ENCODE results near the gene ASB13.

The ASB13 gene

DNA sequence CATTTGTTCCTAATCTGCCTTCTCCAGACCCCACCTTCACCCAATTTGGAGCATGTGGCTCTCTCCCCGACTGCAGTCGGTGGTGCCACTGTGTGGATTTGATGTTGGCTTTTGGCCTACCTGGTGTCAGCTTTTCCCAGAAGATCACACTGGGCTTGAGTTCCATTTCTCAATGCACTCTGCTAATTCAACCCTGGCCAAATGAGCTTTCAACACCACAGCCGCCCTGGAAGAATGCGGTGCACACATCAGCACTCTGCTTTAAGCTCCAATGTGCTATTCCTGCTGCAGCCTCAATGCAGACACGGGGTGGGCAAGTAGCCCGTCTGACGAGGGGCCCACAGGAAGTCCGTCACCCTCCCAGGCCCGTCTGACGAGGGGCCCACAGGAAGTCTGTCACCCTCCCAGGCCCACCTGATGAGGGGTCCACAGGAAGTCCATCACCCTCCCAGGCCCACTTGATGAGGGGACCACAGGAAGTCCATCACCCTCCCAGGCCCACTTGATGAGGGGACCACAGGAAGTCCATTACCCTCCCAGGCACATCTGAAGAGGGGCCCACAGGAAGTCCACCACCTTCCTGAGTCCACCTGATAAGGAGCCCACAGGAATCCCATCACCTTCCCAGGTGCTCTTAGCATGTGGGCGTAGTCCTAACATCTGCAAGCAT is 64.4 kb downstream of the ASB13 start:
- no peak overlapping the region for H3K4me3 ChIP-seq (ENCODE audit: low read depth, low read length)
- DNase-seq (ENCODE audit: low read depth), result no peak
- in situ Hi-C loops (cut with HindIII; ENCODE audit: low sequenced_read_pairs), result no loop called here
- TF ChIP-seq, protein P1, sequence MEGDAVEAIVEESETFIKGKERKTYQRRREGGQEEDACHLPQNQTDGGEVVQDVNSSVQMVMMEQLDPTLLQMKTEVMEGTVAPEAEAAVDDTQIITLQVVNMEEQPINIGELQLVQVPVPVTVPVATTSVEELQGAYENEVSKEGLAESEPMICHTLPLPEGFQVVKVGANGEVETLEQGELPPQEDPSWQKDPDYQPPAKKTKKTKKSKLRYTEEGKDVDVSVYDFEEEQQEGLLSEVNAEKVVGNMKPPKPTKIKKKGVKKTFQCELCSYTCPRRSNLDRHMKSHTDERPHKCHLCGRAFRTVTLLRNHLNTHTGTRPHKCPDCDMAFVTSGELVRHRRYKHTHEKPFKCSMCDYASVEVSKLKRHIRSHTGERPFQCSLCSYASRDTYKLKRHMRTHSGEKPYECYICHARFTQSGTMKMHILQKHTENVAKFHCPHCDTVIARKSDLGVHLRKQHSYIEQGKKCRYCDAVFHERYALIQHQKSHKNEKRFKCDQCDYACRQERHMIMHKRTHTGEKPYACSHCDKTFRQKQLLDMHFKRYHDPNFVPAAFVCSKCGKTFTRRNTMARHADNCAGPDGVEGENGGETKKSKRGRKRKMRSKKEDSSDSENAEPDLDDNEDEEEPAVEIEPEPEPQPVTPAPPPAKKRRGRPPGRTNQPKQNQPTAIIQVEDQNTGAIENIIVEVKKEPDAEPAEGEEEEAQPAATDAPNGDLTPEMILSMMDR (IDR thresholded peaks at IDR 0.05; ENCODE audit: low read depth, low read length, missing control alignments), result no peak

DNA sequence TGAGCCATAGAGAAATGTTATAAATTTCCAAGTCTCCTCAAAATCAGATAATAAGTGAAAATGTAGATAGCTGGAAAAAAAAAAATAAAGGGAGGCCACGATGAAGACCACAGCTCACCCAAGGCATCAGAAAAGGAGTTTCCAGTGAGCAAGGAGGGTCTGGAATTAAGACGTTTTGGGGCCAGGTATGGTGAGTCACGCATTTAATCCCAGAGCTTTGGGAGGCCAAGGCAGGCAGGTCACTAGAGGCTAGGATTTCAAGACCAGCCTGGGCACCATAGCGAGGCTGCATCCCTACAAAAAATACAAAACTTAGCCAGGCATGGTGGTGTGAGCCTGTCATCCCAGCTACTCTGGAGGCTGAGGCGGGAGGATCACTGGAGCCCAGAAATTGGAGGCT is 65.5 kb downstream of the ASB13 start:
- no peak for DNase-seq (ENCODE audit: low read depth)
- no peak overlapping the region for H3K4me3 ChIP-seq (ENCODE audit: low read depth, low read length)
- in situ Hi-C loops (cut with HindIII; ENCODE audit: low sequenced_read_pairs), result no loop called here
- TF ChIP-seq, protein P1 (IDR thresholded peaks at IDR 0.05; ENCODE audit: low read depth, low read length, missing control alignments), result no peak

DNA sequence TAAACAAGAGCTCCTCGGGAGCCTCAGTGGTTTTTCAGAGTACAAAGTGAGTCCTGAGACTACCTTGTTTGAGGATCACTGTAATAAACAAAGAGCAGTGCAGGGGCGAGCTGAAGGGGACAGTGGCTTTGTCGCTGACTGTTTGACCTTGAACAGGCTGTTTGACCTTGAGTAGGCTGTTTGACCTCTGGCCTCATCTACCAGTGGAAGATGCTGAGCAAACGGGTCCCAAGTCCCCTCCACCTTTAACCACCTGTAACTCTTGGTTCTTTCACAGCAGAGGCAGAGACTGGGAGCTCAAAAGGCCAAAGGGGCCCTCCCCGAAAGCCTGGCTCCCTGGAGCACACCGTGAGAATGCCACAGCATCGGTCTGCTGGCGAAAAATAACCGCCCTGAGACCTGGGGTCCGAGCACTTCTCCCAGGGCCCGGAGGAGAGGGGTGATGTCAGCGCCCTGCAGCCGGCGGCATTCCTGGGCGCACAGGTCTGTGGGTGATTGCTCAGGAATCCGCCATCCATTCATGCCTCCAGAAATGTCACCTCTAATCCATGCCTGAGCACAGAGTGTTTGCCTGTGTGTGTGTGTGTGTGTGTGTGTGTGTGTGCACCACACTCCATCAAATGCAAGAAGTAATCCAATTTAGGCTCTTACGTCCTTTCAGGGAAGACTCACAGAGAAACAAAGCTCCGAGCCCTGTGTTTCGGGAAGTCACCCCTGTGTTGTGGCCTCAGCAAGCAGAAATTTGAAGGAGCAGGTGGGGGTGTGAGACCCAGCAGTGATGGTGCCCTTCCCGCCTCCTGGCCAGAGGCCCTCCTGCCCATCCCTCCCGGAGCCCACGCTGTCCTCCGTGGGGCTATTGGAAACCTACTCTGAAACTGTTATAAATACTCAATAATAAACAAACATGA is 66.5 kb downstream of the ASB13 start:
- TF ChIP-seq, protein P1 (IDR thresholded peaks at IDR 0.05; ENCODE audit: low read depth, low read length, missing control alignments), result no peak
- H3K4me3 ChIP-seq (ENCODE audit: low read depth, low read length), result no peak overlapping the region
- DNase-seq (ENCODE audit: low read depth), result no peak
- in situ Hi-C loops (cut with HindIII; ENCODE audit: low sequenced_read_pairs), result no loop called here

DNA sequence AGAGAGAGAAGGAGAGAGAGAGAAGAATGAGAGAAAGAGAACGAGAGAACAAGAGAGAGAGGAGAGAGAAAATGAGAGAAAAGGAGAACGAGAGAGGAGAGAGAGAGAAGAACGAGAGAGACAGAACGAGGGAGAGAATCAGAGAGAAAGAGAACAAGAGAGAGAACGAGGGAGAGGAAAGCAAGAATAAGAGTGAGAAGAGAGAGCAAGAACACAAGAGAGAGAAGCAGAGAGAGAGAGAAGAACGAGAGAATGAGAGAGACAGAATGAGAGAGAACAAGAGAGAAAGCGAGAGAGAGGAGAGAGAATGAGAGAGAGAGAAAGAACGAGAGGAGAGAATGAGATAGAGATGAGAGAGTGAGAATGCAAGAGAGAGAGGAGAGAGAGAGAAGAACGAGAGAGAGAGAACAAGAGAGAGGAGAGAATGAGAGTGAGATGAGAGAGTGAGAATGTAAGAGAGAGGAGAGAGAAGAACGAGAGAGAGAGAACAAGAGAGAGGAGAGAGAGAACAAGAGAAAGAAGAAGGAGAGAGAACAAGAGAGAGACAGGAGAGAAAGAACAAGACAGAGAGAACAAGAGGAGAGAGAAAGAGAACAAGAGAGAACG is 68.2 kb downstream of the ASB13 start:
- in situ Hi-C loops (cut with HindIII; ENCODE audit: low sequenced_read_pairs), result no loop called here
- H3K4me3 ChIP-seq (ENCODE audit: low read depth, low read length), result no peak overlapping the region

DNA sequence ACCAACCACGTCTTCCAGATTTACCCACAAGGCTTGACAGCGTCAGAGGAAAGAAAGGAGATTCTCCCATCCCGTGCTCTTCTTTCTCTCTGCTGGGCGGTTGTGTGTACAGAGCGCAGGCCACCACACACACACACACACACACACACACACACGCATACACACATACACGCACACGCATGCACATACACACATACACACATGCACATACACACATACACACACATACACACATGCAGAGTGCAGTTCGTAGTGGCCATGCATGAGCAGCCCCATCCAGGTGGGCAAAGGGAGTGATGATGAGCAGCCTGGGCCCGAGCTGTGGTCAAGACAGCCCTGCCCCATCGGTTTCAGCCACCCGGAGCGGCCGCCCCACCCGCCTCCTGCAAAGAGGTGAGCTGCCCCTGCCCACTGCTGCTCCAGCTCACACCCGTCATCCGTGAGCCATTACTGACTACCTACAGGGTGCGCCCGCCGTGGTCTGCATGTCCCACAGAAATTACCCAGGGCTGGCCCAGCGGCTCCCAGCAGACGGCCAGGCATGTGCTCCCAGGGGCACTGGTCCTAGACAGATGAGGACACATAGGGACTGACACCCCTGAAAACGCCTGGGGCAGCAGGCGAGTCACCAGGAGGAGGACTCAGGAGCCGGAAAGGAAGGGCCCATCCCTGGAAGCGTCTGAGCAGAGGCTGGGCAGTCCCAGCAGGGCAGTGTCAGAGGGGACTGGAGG is 69.6 kb downstream of the ASB13 start:
- TF ChIP-seq, protein P1 (IDR thresholded peaks at IDR 0.05; ENCODE audit: low read depth, low read length, missing control alignments), result no peak
- DNase-seq (ENCODE audit: low read depth), result no peak
- no peak overlapping the region for H3K4me3 ChIP-seq (ENCODE audit: low read depth, low read length)
- in situ Hi-C loops (cut with HindIII; ENCODE audit: low sequenced_read_pairs), result no loop called here

More for the DNA sequence above, 68.2 kb downstream of the ASB13 start:
- no peak for DNase-seq (ENCODE audit: low read depth)
- TF ChIP-seq, protein P1 (IDR thresholded peaks at IDR 0.05; ENCODE audit: low read depth, low read length, missing control alignments), result no peak

DNA sequence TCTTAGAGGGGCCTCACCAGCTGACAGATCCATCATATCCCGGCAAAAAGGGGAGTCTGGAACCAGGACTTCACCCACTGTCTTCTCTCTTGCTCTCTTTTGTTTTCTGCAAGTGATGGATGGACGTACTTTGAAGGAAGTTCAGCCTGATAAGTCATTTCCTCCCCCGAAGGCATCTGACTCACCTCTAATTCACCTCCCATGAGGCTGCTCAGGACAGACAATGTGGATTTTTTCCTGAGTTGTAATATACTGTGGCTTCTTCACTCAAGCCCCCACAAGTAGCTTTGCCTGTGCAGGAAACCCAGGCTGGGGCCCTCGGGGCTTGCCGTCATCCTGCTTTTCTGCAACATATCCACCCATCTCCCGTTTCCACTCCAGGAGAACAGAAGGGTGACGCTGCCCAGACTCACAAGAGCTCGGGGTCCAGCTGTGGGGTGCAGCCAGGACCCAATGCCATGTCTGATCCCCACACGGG is 70.4 kb downstream of the ASB13 start:
- H3K4me3 ChIP-seq (ENCODE audit: low read depth, low read length), result no peak overlapping the region
- in situ Hi-C loops (cut with HindIII; ENCODE audit: low sequenced_read_pairs), result no loop called here
- peak; percentile 47 for DNase-seq (ENCODE audit: low read depth)
- TF ChIP-seq, protein P1 (IDR thresholded peaks at IDR 0.05; ENCODE audit: low read depth, low read length, missing control alignments), result no peak
